Ishikawa (cell line): ENCODE measurements around the gene CIZ1.

Experiments
- CEBPB ChIP-seq: IDR thresholded peaks from 2 replicates; pipeline ENCODE4 v1.6.1; 2012
- CREB1 ChIP-seq: IDR thresholded peaks from 2 replicates; pipeline ENCODE4 v1.6.1; 2012; ENCODE audit warnings: low read depth
- EGR1 ChIP-seq: IDR thresholded peaks from 2 replicates; pipeline ENCODE4 v1.6.1; 2012
- EP300 ChIP-seq: IDR thresholded peaks from 2 replicates; pipeline ENCODE4 v1.6.1; 2012; ENCODE audit warnings: borderline replicate concordance
- FOXM1 ChIP-seq: IDR thresholded peaks from 2 replicates; pipeline ENCODE4 v1.6.1; 2012; ENCODE audit warnings: low read depth, borderline replicate concordance
- NFIC ChIP-seq: IDR thresholded peaks from 2 replicates; pipeline ENCODE4 v1.6.1; 2012
- RAD21 ChIP-seq: IDR thresholded peaks from 2 replicates; pipeline ENCODE4 v1.6.1; 2012; ENCODE audit warnings: low read depth
- TAF1 ChIP-seq: IDR thresholded peaks from 2 replicates; pipeline ENCODE4 v1.6.1; 2012; ENCODE audit warnings: low read depth, mild to moderate bottlenecking
- TCF12 ChIP-seq: IDR thresholded peaks from 2 replicates; pipeline ENCODE4 v1.6.1; 2012; ENCODE audit warnings: low read depth
- TEAD4 ChIP-seq: IDR thresholded peaks from 2 replicates; pipeline ENCODE4 v1.6.1; 2012
- YY1 ChIP-seq: IDR thresholded peaks from 2 replicates; pipeline ENCODE4 v1.6.1; 2012; ENCODE audit warnings: low read depth
- ZBTB7A ChIP-seq: IDR thresholded peaks from 2 replicates; pipeline ENCODE4 v1.6.1; 2012; ENCODE audit warnings: low read depth
- TF ChIP-seq, protein P1 (sequence below): IDR thresholded peaks from 2 replicates; pipeline ENCODE4 v1.6.1; 2012
- TF ChIP-seq, protein P2 (sequence below): IDR thresholded peaks from 2 replicates; pipeline ENCODE4 v1.6.1; 2012; ENCODE audit warnings: low read depth, mild to moderate bottlenecking
- TF ChIP-seq, protein P3 (sequence below): IDR thresholded peaks from 2 replicates; pipeline ENCODE4 v1.6.1; 2012

CIZ1 gene

DNA sequence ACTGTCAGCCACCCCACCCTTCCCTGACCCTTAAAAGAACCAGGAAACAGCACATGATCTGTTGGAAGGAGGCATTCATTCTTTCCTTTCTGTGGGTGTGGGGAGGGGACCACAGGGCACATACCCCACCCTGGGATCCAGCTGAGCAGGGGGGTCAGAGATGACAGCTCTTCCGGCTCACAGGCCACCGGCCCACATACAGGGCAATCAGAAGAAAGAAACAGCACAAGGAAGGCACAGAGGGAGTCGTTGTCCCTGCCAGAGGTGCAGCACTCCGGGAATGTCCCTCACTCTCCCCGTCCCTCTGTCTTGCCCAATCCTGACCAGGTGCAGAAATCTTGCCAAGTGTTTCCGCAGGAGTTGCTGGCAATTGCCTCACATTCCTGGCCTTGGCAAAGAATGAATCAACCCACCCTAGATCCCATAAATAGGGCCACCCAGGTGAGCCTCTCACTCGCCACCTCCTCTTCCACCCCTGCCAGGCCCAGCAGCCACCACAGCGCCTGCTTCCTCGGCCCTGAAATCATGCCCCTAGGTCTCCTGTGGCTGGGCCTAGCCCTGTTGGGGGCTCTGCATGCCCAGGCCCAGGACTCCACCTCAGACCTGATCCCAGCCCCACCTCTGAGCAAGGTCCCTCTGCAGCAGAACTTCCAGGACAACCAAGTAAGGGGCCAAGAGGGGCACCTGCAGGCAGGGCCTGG lies 42.2 kb downstream of the CIZ1 start, which contains the start of gene LCN2:
Gene LCN2 (plus strand): TSS at position 453 of the 701 bp plus-strand sequence. CDS start 73 bp downstream, at position 526.
- TF ChIP-seq, protein P1, sequence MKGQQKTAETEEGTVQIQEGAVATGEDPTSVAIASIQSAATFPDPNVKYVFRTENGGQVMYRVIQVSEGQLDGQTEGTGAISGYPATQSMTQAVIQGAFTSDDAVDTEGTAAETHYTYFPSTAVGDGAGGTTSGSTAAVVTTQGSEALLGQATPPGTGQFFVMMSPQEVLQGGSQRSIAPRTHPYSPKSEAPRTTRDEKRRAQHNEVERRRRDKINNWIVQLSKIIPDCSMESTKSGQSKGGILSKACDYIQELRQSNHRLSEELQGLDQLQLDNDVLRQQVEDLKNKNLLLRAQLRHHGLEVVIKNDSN, result no peak
- TF ChIP-seq, protein P2, sequence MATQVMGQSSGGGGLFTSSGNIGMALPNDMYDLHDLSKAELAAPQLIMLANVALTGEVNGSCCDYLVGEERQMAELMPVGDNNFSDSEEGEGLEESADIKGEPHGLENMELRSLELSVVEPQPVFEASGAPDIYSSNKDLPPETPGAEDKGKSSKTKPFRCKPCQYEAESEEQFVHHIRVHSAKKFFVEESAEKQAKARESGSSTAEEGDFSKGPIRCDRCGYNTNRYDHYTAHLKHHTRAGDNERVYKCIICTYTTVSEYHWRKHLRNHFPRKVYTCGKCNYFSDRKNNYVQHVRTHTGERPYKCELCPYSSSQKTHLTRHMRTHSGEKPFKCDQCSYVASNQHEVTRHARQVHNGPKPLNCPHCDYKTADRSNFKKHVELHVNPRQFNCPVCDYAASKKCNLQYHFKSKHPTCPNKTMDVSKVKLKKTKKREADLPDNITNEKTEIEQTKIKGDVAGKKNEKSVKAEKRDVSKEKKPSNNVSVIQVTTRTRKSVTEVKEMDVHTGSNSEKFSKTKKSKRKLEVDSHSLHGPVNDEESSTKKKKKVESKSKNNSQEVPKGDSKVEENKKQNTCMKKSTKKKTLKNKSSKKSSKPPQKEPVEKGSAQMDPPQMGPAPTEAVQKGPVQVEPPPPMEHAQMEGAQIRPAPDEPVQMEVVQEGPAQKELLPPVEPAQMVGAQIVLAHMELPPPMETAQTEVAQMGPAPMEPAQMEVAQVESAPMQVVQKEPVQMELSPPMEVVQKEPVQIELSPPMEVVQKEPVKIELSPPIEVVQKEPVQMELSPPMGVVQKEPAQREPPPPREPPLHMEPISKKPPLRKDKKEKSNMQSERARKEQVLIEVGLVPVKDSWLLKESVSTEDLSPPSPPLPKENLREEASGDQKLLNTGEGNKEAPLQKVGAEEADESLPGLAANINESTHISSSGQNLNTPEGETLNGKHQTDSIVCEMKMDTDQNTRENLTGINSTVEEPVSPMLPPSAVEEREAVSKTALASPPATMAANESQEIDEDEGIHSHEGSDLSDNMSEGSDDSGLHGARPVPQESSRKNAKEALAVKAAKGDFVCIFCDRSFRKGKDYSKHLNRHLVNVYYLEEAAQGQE, result no peak
- TF ChIP-seq EGR1, result no peak
- TF ChIP-seq, protein P3, sequence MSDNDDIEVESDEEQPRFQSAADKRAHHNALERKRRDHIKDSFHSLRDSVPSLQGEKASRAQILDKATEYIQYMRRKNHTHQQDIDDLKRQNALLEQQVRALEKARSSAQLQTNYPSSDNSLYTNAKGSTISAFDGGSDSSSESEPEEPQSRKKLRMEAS, result no peak; the same call in none of the 2 replicates
- TF ChIP-seq NFIC, result peak; percentile 96
- TF ChIP-seq FOXM1, result no peak; the same call in 1 of the 2 replicates
- peak; percentile 98 for TF ChIP-seq CEBPB
- no peak for TF ChIP-seq RAD21
- TF ChIP-seq TEAD4, result peak; percentile 91
- TF ChIP-seq ZBTB7A, result peak; percentile 89
- peak; percentile 43; the same call in 1 of the 2 replicates for TF ChIP-seq YY1
- TF ChIP-seq CREB1, result no peak
- peak; percentile 81 for TF ChIP-seq EP300
- TF ChIP-seq TCF12, result peak; percentile 92
- TF ChIP-seq TAF1, result no peak

DNA sequence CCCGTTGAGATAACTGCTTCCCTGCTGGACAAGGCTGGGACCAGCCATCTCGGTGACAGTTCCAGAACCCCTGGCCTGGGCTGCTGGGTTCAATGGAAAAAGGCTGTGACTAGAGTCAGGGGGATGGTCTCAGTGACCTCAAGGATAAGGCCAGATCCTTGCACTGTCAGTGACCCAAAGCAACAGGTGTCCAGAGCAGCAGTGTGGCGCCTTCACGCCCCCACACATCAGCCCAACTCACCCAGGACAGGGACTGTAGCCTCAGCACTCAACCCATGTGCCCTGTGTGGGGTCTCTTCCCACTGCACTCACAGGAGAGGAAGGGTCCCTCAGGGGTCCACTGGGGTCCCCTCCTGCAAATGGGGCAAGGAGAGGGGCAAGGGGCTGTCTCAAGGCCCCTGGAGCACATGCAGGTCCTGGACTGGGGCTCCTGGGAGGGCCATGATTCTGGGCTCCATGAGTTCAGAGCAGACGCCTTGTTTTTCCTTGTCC lies 42.8 kb downstream of the CIZ1 start:
- no peak for TF ChIP-seq TCF12
- TF ChIP-seq, protein P1, result no peak
- 0 out of 2 replicates have a peak, but pooled peaks have one; percentile 27 for TF ChIP-seq EGR1

DNA sequence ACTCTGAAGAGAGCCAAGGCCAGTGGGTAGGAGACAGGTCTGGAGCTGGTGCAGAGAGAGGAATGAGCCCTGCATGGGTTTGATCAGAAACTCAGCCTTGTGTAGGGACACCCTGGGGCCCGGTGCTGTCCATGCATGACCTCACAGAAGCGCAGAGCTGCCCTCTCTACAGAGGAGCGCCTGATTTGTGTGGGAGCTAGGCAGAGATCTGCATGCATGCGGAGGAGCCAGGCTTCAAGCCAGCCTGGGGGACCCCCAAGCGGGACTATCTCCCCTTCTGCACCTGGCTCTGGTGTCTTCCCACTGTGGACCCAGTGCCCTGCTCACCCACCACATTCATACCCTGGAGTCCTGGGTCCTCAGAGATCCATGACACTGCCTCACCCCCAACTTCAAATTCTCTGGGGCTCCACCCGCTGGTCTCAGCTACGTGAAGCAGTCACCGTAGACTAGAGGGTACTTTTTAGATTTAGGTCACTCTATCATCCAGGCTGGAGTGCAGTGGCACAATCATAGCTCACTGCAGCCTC lies 44.7 kb downstream of the CIZ1 start:
- TF ChIP-seq, protein P2, result no peak
- TF ChIP-seq, protein P3, result 0 out of 2 replicates have a peak, but pooled peaks have one; percentile 6

DNA sequence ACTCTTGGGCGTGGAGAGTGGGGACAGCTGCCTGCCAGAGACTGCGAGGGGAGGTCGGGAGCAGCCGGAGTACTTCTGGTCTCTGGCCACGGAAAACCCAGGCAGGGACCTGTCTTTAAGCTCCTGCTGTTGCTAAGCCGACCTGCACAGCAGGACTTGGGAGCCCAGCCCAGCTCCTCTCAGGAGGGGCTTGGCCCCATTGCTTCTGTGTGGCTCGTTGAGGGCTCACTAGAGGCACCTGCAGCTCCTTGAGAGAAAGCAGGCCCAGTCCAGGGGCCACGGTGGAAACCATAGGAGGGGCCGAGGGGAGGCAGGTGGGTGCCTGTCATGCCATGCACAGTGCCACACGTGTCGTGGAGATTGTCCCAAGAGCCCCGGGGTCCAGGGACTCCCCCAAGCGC lies 45.4 kb downstream of the CIZ1 start:
- peak; percentile 26; the same call in 1 of the 2 replicates for TF ChIP-seq FOXM1
- TF ChIP-seq CREB1, result no peak
- TF ChIP-seq EP300, result peak; percentile 4; the same call in 1 of the 2 replicates
- TF ChIP-seq NFIC, result peak; percentile 66
- no peak; the same call in none of the 2 replicates for TF ChIP-seq ZBTB7A
- TF ChIP-seq TCF12, result peak; percentile 72
- 0 out of 2 replicates have a peak, but pooled peaks have one; percentile 18 for TF ChIP-seq TAF1

DNA sequence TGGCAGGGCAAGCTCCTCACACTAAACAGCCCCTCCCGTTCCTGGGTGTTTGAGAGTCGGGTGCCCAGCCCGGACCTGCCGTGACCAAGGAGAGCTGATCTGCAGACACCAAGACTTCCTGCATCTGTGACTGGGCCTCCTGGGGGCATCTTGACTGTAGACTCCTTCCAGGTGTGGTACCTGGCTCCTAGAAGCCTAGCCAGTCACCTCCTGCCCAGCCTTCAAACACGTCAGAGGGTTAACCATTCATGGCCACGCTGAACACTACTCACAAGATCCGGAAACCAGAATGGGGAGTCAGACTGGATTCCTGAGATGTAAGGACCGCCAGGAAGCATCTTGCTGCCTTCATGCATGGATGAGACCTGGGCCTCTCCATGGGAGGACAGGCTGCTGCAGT lies 45.8 kb downstream of the CIZ1 start:
- TF ChIP-seq ZBTB7A, result no peak; the same call in 1 of the 2 replicates
- TF ChIP-seq, protein P3, result peak; percentile 86
- TF ChIP-seq FOXM1, result peak; percentile 67; the same call in 1 of the 2 replicates
- TF ChIP-seq, protein P1, result peak; percentile 43; the same call in 1 of the 2 replicates
- peak; percentile 82 for TF ChIP-seq YY1
- TF ChIP-seq, protein P2, result no peak
- peak; percentile 95 for TF ChIP-seq TCF12
- no peak; the same call in 1 of the 2 replicates for TF ChIP-seq RAD21
- TF ChIP-seq CEBPB, result peak; percentile 50; the same call in 1 of the 2 replicates
- TF ChIP-seq TEAD4, result peak; percentile 97
- TF ChIP-seq NFIC, result peak; percentile 88
- no peak for TF ChIP-seq EGR1
- peak; percentile 89 for TF ChIP-seq EP300
- no peak; the same call in 1 of the 2 replicates for TF ChIP-seq TAF1
- peak; percentile 54; the same call in 1 of the 2 replicates for TF ChIP-seq CREB1
